GM12878 (cell line): ENCODE measurements around the gene KCNN3. TPM values are rescaled to one million over a fixed set of nuclear protein-coding genes. Genes with fewer than 3 reads are reported as not detected.
A peak's percentile ranks its signal among the peaks of the same experiment; 100 is the strongest.

Source experiments
- ATAC-seq: fragments of 200-7000 bp; cut with Tn5 transposase; 3 replicates; pipeline ENCODE4 v1.9.1; 2020; ENCODE audit warnings: mild to moderate bottlenecking, moderate library complexity
- BruUV-seq: library from RNA; stranded (reverse); fragments of 400-500 nt; replicated peaks from 2 replicates; lab custom pipeline; 2021; lab: Mats Ljungman, UMichigan
- CTCF ChIA-PET: fragments of 300-600 bp; sonication (Branson Sonifier 250); formaldehyde crosslinking; extraction: SDS; loops from one replicate; lab custom pipeline; 2021; ENCODE audit warnings: inconsistent platforms; lab: Yijun Ruan, JAX
- POLR2A ChIA-PET: fragments of 350-600 bp; formaldehyde crosslinking; extraction: SDS; loops from one replicate; lab custom pipeline; 2021; ENCODE audit warnings: inconsistent platforms; lab: Charles Lee
- RAD21 ChIA-PET: fragments of 300-600 bp; sonication (Branson Sonifier 250); formaldehyde crosslinking; loops from one replicate; lab custom pipeline; 2023; ENCODE audit warnings: antibody characterized with exemption; ENCODE audit not compliant: unreplicated experiment; lab: Charles Lee
- SMC1A ChIA-PET: fragments of 300-600 bp; sonication (Branson Sonifier 250); formaldehyde crosslinking; loops from one replicate; lab custom pipeline; 2023; ENCODE audit not compliant: unreplicated experiment, uncharacterized antibody; lab: Charles Lee
- DNase-seq: peaks from one replicate; pipeline ENCODE4 v3.0.0-alpha.2; 2011; ENCODE audit warnings: low read depth, low spot score
- FAIRE-seq: peaks from 3 replicates; lab custom pipeline; 2011; peaks lifted over from hg19 to GRCh38; lab: Jason Lieb, UNC
- H2AFZ ChIP-seq: 2 replicates; pipeline ENCODE4 v1.6.0; 2011; ENCODE audit warnings: low read depth, low read length, control low read depth; ENCODE audit not compliant: control insufficient read depth
- H3K27ac ChIP-seq: 2 replicates; pipeline ENCODE4 v1.5.1; 2011; ENCODE audit warnings: control low read depth; ENCODE audit not compliant: control insufficient read depth, insufficient read depth
- H3K27me3 ChIP-seq, 2 experiments: replicated peaks in 1 of 2; 2 replicates each; pipeline versions ENCODE4 v1.6.0 to v1.6.1; 2011; ENCODE audit warnings: low read length in 1 of 2; ENCODE audit not compliant: control insufficient read depth in 2 of 2, insufficient read depth in 2 of 2
- H3K36me3 ChIP-seq, 2 experiments: 2 replicates each; pipeline ENCODE4 v1.5.1; 2011; ENCODE audit warnings: low read length in 1 of 2; ENCODE audit not compliant: control insufficient read depth in 2 of 2, insufficient read depth in 2 of 2
- H3K4me1 ChIP-seq: 2 replicates; pipeline ENCODE4 v1.6.1; 2011; ENCODE audit warnings: mild to moderate bottlenecking, low read length, moderate library complexity, mixed read lengths; ENCODE audit not compliant: control insufficient read depth, insufficient read depth
- H3K4me2 ChIP-seq: 2 replicates; pipeline ENCODE4 v1.6.0; 2011; ENCODE audit warnings: control low read depth; ENCODE audit not compliant: control insufficient read depth, insufficient read depth
- H3K4me3 ChIP-seq: fragments of 200-600 bp; sonication (generic); 2 replicates; pipeline ENCODE4 v1.5.1; 2016
- H3K79me2 ChIP-seq: 2 replicates; pipeline ENCODE4 v1.6.0; 2011; ENCODE audit warnings: low read length; ENCODE audit not compliant: control insufficient read depth, insufficient read depth
- H3K9ac ChIP-seq: 2 replicates; pipeline ENCODE4 v1.8.0; 2011; ENCODE audit warnings: low read length, control low read depth, mixed read lengths; ENCODE audit not compliant: control insufficient read depth, insufficient read depth
- H3K9me3 ChIP-seq: replicated peaks from 3 replicates; pipeline ENCODE4 v1.5.1; 2011; ENCODE audit warnings: mild to moderate bottlenecking, low read length; ENCODE audit not compliant: control insufficient read depth, insufficient read depth
- H4K20me1 ChIP-seq: 2 replicates; pipeline ENCODE4 v1.6.0; 2011; ENCODE audit not compliant: control insufficient read depth, insufficient read depth
- BMI1 ChIP-seq: fragments of 450-650 bp; IDR thresholded peaks from 2 replicates; pipeline ENCODE4 v1.6.1; 2016; ENCODE audit warnings: mild to moderate bottlenecking, moderate library complexity, borderline replicate concordance
- CBX3 ChIP-seq: fragments of 200-600 bp; sonication (generic); IDR thresholded peaks from 2 replicates; pipeline ENCODE4 v1.6.1; 2016; ENCODE audit warnings: low read depth, borderline replicate concordance
- GABPA ChIP-seq: IDR thresholded peaks from 2 replicates; pipeline ENCODE4 v1.6.1; 2014; ENCODE audit warnings: antibody characterized with exemption, low read depth, mild to moderate bottlenecking, inconsistent platforms
- IRF5 ChIP-seq: fragments of 450-650 bp; IDR thresholded peaks from 2 replicates; pipeline ENCODE4 v1.6.1; 2017; ENCODE audit warnings: borderline replicate concordance
- KLF5 ChIP-seq: fragments of 450-650 bp; IDR thresholded peaks from 2 replicates; pipeline ENCODE4 v1.6.1; 2014; ENCODE audit warnings: mild to moderate bottlenecking; ENCODE audit not compliant: partially characterized antibody
- MTA2 ChIP-seq: fragments of 450-650 bp; IDR thresholded peaks from 2 replicates; pipeline ENCODE4 v1.6.1; 2016; ENCODE audit warnings: low read depth, mild to moderate bottlenecking, moderate library complexity
- MYC ChIP-seq: IDR thresholded peaks from 2 replicates; pipeline ENCODE4 v1.6.1; 2011; ENCODE audit warnings: mild to moderate bottlenecking, low read length, moderate library complexity, inconsistent platforms; ENCODE audit not compliant: insufficient read depth, insufficient replicate concordance, insufficient read length, severe bottlenecking
- PBX3 ChIP-seq: IDR thresholded peaks from 2 replicates; pipeline ENCODE4 v1.6.1; 2011; ENCODE audit warnings: mild to moderate bottlenecking, low read depth, low read length, moderate library complexity; ENCODE audit not compliant: insufficient replicate concordance
- RAD21 ChIP-seq: IDR thresholded peaks from 2 replicates; pipeline ENCODE4 v1.6.1; 2011; ENCODE audit warnings: mild to moderate bottlenecking, low read depth, low read length, moderate library complexity; ENCODE audit not compliant: insufficient read depth
- TAF1 ChIP-seq: IDR thresholded peaks from 2 replicates; pipeline ENCODE4 v1.6.1; 2011; ENCODE audit warnings: mild to moderate bottlenecking, low read depth, low read length, borderline replicate concordance
- TCF3 ChIP-seq: IDR thresholded peaks from 2 replicates; pipeline ENCODE4 v1.6.1; 2012; ENCODE audit warnings: low read depth, mild to moderate bottlenecking, low read length, borderline replicate concordance; ENCODE audit not compliant: insufficient read depth
- ZNF592 ChIP-seq: fragments of 450-650 bp; IDR thresholded peaks from 2 replicates; pipeline ENCODE4 v1.6.1; 2017; ENCODE audit warnings: mild to moderate bottlenecking, moderate library complexity
- WGBS: methylation state at CpG from one replicate; pipeline ENCODE4 v1.1.6; 2016; ENCODE audit warnings: low lambda C conversion rate; ENCODE audit not compliant: insufficient replicate concordance, insufficient coverage; ENCODE audit errors: missing lambda C conversion rate; 5-methylcytosine and 5-hydroxymethylcytosine counted together
- in situ Hi-C: fragments of 300-500 bp; cut with MboI; formaldehyde crosslinking; loops from 9 replicates; pipeline ENCODE4 v1.14.3; 2018; ENCODE audit warnings: mixed read lengths
- intact Hi-C: fragments of 100-400 bp; cut with micrococcal nuclease; formaldehyde crosslinking; loops from one replicate; pipeline ENCODE4 v1.14.2; 2022; ENCODE audit not compliant: unreplicated experiment
- polyA plus RNA-seq, 11 experiments: library from polyadenylated mRNA; depleted of rRNA in 4 of 11; unstranded in 6 of 11; stranded (reverse) in 5 of 11; fragments of >200 nt; fragmentation: Nextera tagmentation in 4 of 11; fragmentation: Illumina TruSeq in 1 of 11; extraction: Ambion mirVana in 4 of 11; extraction: Trizol in 1 of 11; gene quantifications; 1 replicate in 1 of 11; 2 replicates in 10 of 11; pipeline versions ENCODE4 v1.2.1 to v1.2.3, GENCODE V29; 2011 to 2016; ENCODE audit warnings: inconsistent platforms in 2 of 11, missing spikeins in 2 of 11, low read depth in 1 of 11
- total RNA-seq, 4 experiments: library from RNA; depleted of rRNA in 3 of 4; stranded (reverse); fragments of >200 nt in 3 of 4; fragmentation: Illumina TruSeq in 1 of 4; extraction: Trizol in 1 of 4; gene quantifications; 2 replicates each; pipeline versions ENCODE4 v1.2.1 to v1.2.3, GENCODE V29; 2013 to 2021

Gene KCNN3
- total and polyA plus RNA-seq, 10 of the 15 experiments (the other 5 are each of a cell fraction or from before 2014, with no cell fraction given), result 3.5 to 26.4 (median 14.9) TPM

GRCh38 chr1:154876842-154877369 lies 6.8 kb upstream of the KCNN3 start (continued):
- no peak for TF ChIP-seq TCF3
- no peak for TF ChIP-seq KLF5
- no peak for TF ChIP-seq MTA2
- TF ChIP-seq ZNF592, result no peak

GRCh38 chr1:154874465-154874864 lies 4.4 kb upstream of the KCNN3 start:
- H3K4me1 ChIP-seq, result peaks cover 30% of the 10 kb centered on the region
- in situ Hi-C loops, result no loop called here
- ChIA-PET POLR2A (interaction anchor here (0.6 to 11.9 kb wide), 7 partner anchors 9 to 82 kb away, joined by 3 to 204 read pairs (median 4); partner anchors contain the start of gene PBXIP1), SMC1A (interaction anchor here (0.6 to 9.4 kb wide), 24 partner anchors 9 to 314 kb away, joined by 3 to 113 read pairs (median 4); partner anchors contain the start of gene PMVK), RAD21 (interaction anchor here (0.6 to 15.4 kb wide), 18 partner anchors 8 to 394 kb away, joined by 3 to 254 read pairs (median 4); partner anchors contain the start of gene PMVK), CTCF (interaction anchor here (0.9 to 8.5 kb wide), 16 partner anchors 9 to 394 kb away, joined by 3 to 137 read pairs (median 4); partner anchors contain the start of gene PMVK)
- H3K27ac ChIP-seq, result no peak overlapping the region
- peaks cover 6% of the 10 kb centered on the region for H3K79me2 ChIP-seq
- H4K20me1 ChIP-seq, result no peaks in the 10 kb centered on the region
- ATAC-seq (peak; percentile 51), DNase-seq (no peak), FAIRE-seq (no peak)
- no peak overlapping the region for H3K4me2 ChIP-seq
- no peak overlapping the region for H2AFZ ChIP-seq
- no TSS peak for BruUV-seq
- no peaks in the 10 kb centered on the region for H3K36me3 ChIP-seq
- no peak overlapping the region for H3K9ac ChIP-seq
- WGBS, result 74% methylated on average over 5 of the region's 5 CpGs
- H3K4me3 ChIP-seq, result no peak overlapping the region
- H3K9me3 ChIP-seq, result no peaks in the 10 kb centered on the region; the same call in 2 of the 3 replicates
- intact Hi-C loops, result no loop called here
- H3K27me3 ChIP-seq, result no peaks in the 10 kb centered on the region
- TF ChIP-seq BMI1, result no peak
- no peak for TF ChIP-seq CBX3
- no peak for TF ChIP-seq MYC
- TF ChIP-seq IRF5, result no peak
- no peak for TF ChIP-seq RAD21
- no peak for TF ChIP-seq GABPA
- 0 out of 2 replicates have a peak, but pooled peaks have one; percentile 27 for TF ChIP-seq MTA2
- no peak for TF ChIP-seq TAF1
- no peak for TF ChIP-seq PBX3
